GM21576 (cell line): ENCODE measurements around the gene LNPEP.
A peak's percentile ranks its signal among the peaks of the same experiment; 100 is the strongest.

ENCODE experiments used
- ATAC-seq: cut with Tn5 transposase; IDR thresholded peaks from one replicate; pipeline ENCODE4 v1.9.1; 2021; ENCODE audit warnings: mild to moderate bottlenecking, moderate library complexity; ENCODE audit not compliant: unreplicated experiment

Gene LNPEP

GRCh38 chr5:96957254-96958049 is 21.6 kb downstream of the LNPEP start:
- peak; percentile 44 for ATAC-seq

- ATAC-seq: no peak
These were observed 23.1 kb downstream of the LNPEP start for GRCh38 chr5:96958977-96959376.

- peak; percentile 50 for ATAC-seq
These were observed 25.2 kb downstream of the LNPEP start for GRCh38 chr5:96961053-96961452.

GRCh38 chr5:96962540-96962991 is 26.7 kb downstream of the LNPEP start:
- ATAC-seq: no peak

- peak; percentile 48 for ATAC-seq
These were observed 27.4 kb downstream of the LNPEP start for GRCh38 chr5:96963267-96963666.

GRCh38 chr5:96966801-96967200 is 30.9 kb downstream of the LNPEP start:
- no peak for ATAC-seq

- no peak for ATAC-seq
These were observed 31.5 kb downstream of the LNPEP start for GRCh38 chr5:96967400-96967799.

- no peak for ATAC-seq
These were observed 32.2 kb downstream of the LNPEP start for GRCh38 chr5:96968074-96968473.

- no peak for ATAC-seq
These were observed 32.7 kb downstream of the LNPEP start for GRCh38 chr5:96968614-96969013.

GRCh38 chr5:96969366-96969765 is 33.5 kb downstream of the LNPEP start:
- no peak for ATAC-seq

- ATAC-seq: no peak
These were observed 36.9 kb downstream of the LNPEP start for GRCh38 chr5:96972599-96973334.

GRCh38 chr5:96973532-96974401 is 37.9 kb downstream of the LNPEP start:
- ATAC-seq: no peak

- no peak for ATAC-seq
These were observed 39.8 kb downstream of the LNPEP start for GRCh38 chr5:96975656-96976055.

- no peak for ATAC-seq
These were observed 41.3 kb downstream of the LNPEP start for GRCh38 chr5:96977228-96977627.

GRCh38 chr5:96978812-96979449 is 43.1 kb downstream of the LNPEP start:
- no peak for ATAC-seq

GRCh38 chr5:96984506-96985192 is 48.8 kb downstream of the LNPEP start:
- no peak for ATAC-seq

- ATAC-seq: no peak
These were observed 50.6 kb downstream of the LNPEP start for GRCh38 chr5:96986450-96986849.

- ATAC-seq: no peak
These were observed 54.2 kb downstream of the LNPEP start for GRCh38 chr5:96990102-96990501.

- ATAC-seq: no peak
These were observed 55.8 kb downstream of the LNPEP start for GRCh38 chr5:96991708-96992107.

GRCh38 chr5:96993760-96994159 is 57.9 kb downstream of the LNPEP start:
- no peak for ATAC-seq
